ENCODE measurements around the gene NAA60. TPM values are rescaled to one million over a fixed set of nuclear protein-coding genes. Genes with fewer than 3 reads are reported as not detected.
"Not testable (repeated sequence)": the region's sequence is repeated elsewhere in the genome, so short reads cannot be mapped to it uniquely, and the experiment has no call there.

NAA60 gene
- polyA plus RNA-seq, 1 donor (not counting 4 experiments of a cell fraction or from before 2014, with no cell fraction given), result 30.3 TPM

DNA sequence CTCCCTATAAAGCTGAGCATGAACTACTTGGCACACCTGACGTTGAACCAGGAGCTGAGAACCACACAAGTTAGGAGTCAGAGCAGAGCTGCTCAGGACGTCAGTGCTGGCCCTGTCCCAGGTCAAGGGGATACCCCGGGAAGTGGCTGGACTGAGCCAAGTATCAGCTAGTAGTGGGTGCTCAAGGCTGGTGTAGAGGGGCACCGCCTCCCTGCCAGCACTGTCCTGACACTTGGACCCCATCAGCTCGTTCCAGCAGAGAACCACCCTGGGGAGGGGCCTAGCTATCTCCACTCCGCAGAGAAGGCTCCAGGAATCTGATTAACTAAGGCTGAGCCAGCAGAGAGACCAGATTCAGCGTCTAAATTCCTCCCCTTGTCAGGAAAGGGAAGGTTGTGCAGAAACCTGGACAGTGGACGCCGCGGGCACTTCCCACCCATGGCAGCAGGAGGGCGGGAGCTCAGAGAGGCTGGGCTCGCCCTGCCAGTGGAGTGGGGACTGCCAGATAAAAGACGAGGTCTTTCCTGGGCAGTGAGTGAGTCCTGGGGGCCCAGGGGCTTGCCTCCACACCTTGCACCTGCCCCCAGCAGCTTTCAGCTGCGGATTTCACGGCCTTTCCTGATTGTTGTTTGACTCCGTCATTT is 30.8 kb downstream of the NAA60 start:
- no peak for FAIRE-seq
- no peak overlapping the region for H3K27ac ChIP-seq (ENCODE audit: control insufficient read depth, insufficient read depth, low read length)
- peaks cover 13% of the 10 kb centered on the region for H4K20me1 ChIP-seq (ENCODE audit: control insufficient read depth, extremely low read depth, insufficient read depth, low read length)
- no peak overlapping the region for H2AFZ ChIP-seq (ENCODE audit: control insufficient read depth, low read length)
- no peak for DNase-seq (ENCODE audit: low read depth, low spot score)
- H3K4me3 ChIP-seq (ENCODE audit: control insufficient read depth in 2 of 3, extremely low read depth in 1 of 3, insufficient read depth in 2 of 3, low read depth in 1 of 3, low read length in 3 of 3), result no peak overlapping the region
- no peaks in the 10 kb centered on the region for H3K9me1 ChIP-seq (ENCODE audit: control insufficient read depth, extremely low read depth, insufficient read depth, low read length)
- no peaks in the 10 kb centered on the region for H3K9me3 ChIP-seq (ENCODE audit: control insufficient read depth, low read depth, low read length)
- H3K4me1 ChIP-seq (ENCODE audit: control insufficient read depth, extremely low read depth, insufficient read depth, low read length), result no peaks in the 10 kb centered on the region
- peaks cover 76% of the 10 kb centered on the region for H3K79me2 ChIP-seq (ENCODE audit: control insufficient read depth, insufficient read depth, low read length)
- no peak overlapping the region for H3K9ac ChIP-seq (ENCODE audit: control insufficient read depth, extremely low read depth, insufficient read depth, low read length)
- peaks cover 7% of the 10 kb centered on the region in 2 experiments for H3K36me3 ChIP-seq (ENCODE audit: control insufficient read depth in 2 of 2, extremely low read depth in 1 of 2, insufficient read depth in 2 of 2, low read length in 2 of 2)
- TF ChIP-seq, protein P1, sequence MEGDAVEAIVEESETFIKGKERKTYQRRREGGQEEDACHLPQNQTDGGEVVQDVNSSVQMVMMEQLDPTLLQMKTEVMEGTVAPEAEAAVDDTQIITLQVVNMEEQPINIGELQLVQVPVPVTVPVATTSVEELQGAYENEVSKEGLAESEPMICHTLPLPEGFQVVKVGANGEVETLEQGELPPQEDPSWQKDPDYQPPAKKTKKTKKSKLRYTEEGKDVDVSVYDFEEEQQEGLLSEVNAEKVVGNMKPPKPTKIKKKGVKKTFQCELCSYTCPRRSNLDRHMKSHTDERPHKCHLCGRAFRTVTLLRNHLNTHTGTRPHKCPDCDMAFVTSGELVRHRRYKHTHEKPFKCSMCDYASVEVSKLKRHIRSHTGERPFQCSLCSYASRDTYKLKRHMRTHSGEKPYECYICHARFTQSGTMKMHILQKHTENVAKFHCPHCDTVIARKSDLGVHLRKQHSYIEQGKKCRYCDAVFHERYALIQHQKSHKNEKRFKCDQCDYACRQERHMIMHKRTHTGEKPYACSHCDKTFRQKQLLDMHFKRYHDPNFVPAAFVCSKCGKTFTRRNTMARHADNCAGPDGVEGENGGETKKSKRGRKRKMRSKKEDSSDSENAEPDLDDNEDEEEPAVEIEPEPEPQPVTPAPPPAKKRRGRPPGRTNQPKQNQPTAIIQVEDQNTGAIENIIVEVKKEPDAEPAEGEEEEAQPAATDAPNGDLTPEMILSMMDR (optimal IDR thresholded peaks at IDR 0.05 in 1 of 3, IDR thresholded peaks at IDR 0.05 in 1 of 3, conservative IDR thresholded peaks at IDR 0.05 in 1 of 3; ENCODE audit: extremely low read depth in 1 of 3, insufficient read depth in 2 of 3, low read length in 3 of 3), result no peak
- TF ChIP-seq EZH2 (IDR thresholded peaks at IDR 0.05; ENCODE audit: low read length), result no peak
- no peaks in the 10 kb centered on the region for H3K27me3 ChIP-seq (ENCODE audit: control insufficient read depth, extremely low read depth, insufficient read depth, low read length)
- H3K4me2 ChIP-seq (ENCODE audit: control insufficient read depth, extremely low read depth, insufficient read depth, low read depth, low read length), result no peak overlapping the region
- dilution Hi-C loops (cut with MboI; ENCODE audit: extremely low pct_ligation_motif_present, low sequenced_read_pairs), result no loop called here

DNA sequence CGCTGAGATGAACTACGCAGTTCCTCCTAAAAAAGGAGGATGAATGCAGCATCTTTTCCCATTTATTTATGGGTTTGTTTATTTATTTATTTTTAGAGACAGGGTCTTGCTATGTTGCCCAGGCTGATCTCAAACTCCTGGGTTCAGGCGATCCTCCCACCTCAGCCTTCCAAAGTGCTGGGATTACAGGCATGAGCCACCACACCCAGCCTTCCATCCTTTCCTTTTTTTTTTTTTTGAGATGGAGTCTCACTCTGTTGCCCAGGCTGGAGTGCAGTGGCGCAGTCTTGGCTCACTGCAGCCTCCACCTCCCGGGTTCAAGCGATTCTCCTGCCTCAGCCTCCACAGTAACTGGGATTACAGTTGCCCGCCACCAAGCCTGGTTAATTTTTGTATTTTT is 31.4 kb downstream of the NAA60 start:
- Histone ChIP-seq H3K36me3 (ENCODE audit: control insufficient read depth in 2 of 2, extremely low read depth in 1 of 2, insufficient read depth in 2 of 2, low read length in 2 of 2) (peaks cover 7 to 13% of the 10 kb centered on the region in 2 experiments), H4K20me1 (ENCODE audit: control insufficient read depth, extremely low read depth, insufficient read depth, low read length) (peaks cover 12% of the 10 kb centered on the region), H3K79me2 (ENCODE audit: control insufficient read depth, insufficient read depth, low read length) (peaks cover 73% of the 10 kb centered on the region)
- H3K9ac ChIP-seq (ENCODE audit: control insufficient read depth, extremely low read depth, insufficient read depth, low read length); FAIRE-seq; dilution Hi-C loops (cut with MboI; ENCODE audit: extremely low pct_ligation_motif_present, low sequenced_read_pairs); H3K4me3 ChIP-seq (ENCODE audit: control insufficient read depth in 2 of 3, extremely low read depth in 1 of 3, insufficient read depth in 2 of 3, low read depth in 1 of 3, low read length in 3 of 3); H3K27me3 ChIP-seq (ENCODE audit: control insufficient read depth, extremely low read depth, insufficient read depth, low read length); H2AFZ ChIP-seq (ENCODE audit: control insufficient read depth, low read length); H3K9me1 ChIP-seq (ENCODE audit: control insufficient read depth, extremely low read depth, insufficient read depth, low read length); H3K9me3 ChIP-seq (ENCODE audit: control insufficient read depth, low read depth, low read length); DNase-seq (ENCODE audit: low read depth, low spot score); H3K4me2 ChIP-seq (ENCODE audit: control insufficient read depth, extremely low read depth, insufficient read depth, low read depth, low read length); H3K4me1 ChIP-seq (ENCODE audit: control insufficient read depth, extremely low read depth, insufficient read depth, low read length); H3K27ac ChIP-seq (ENCODE audit: control insufficient read depth, insufficient read depth, low read length): not testable (repeated sequence)
